ENCODE data around the gene RANBP17.

The RANBP17 gene

GRCh38 chr5:171120986-171121622 is 259.3 kb downstream of the RANBP17 start:
- Mint-ChIP-seq H3K4me1 (ENCODE audit: low read depth) (no peaks in the 10 kb centered on the region), H3K9me3 (no peaks in the 10 kb centered on the region), H3K4me3 (no peak overlapping the region), H3K36me3 (ENCODE audit: low read depth) (no peaks in the 10 kb centered on the region), H3K27me3 (ENCODE audit: low read depth) (no peaks in the 10 kb centered on the region), H3K27ac (no peak overlapping the region)

GRCh38 chr5:171121638-171122037 is 259.8 kb downstream of the RANBP17 start:
- H3K4me1 Mint-ChIP-seq (ENCODE audit: low read depth): no peaks in the 10 kb centered on the region
- H3K4me3 Mint-ChIP-seq: no peak overlapping the region
- H3K36me3 Mint-ChIP-seq (ENCODE audit: low read depth): no peaks in the 10 kb centered on the region
- H3K27ac Mint-ChIP-seq: no peak overlapping the region
- no peaks in the 10 kb centered on the region for H3K9me3 Mint-ChIP-seq
- H3K27me3 Mint-ChIP-seq (ENCODE audit: low read depth): no peaks in the 10 kb centered on the region

- H3K4me1 Mint-ChIP-seq (ENCODE audit: low read depth): no peaks in the 10 kb centered on the region
- H3K9me3 Mint-ChIP-seq: no peaks in the 10 kb centered on the region
- H3K27ac Mint-ChIP-seq: no peak overlapping the region
- H3K36me3 Mint-ChIP-seq (ENCODE audit: low read depth): no peaks in the 10 kb centered on the region
- no peak overlapping the region for H3K4me3 Mint-ChIP-seq
- H3K27me3 Mint-ChIP-seq (ENCODE audit: low read depth): no peaks in the 10 kb centered on the region
These were observed 260.6 kb downstream of the RANBP17 start for GRCh38 chr5:171122372-171122771.

GRCh38 chr5:171123417-171123816 is 261.6 kb downstream of the RANBP17 start:
- no peak overlapping the region for H3K4me3 Mint-ChIP-seq

GRCh38 chr5:171127314-171127713 is 265.5 kb downstream of the RANBP17 start:
- Mint-ChIP-seq H3K36me3 (ENCODE audit: low read depth) (no peaks in the 10 kb centered on the region), H3K27me3 (ENCODE audit: low read depth) (no peaks in the 10 kb centered on the region), H3K9me3 (no peaks in the 10 kb centered on the region)

More at GRCh38 chr5:171123417-171123816, 261.6 kb downstream of the RANBP17 start:
- Mint-ChIP-seq H3K4me1 (ENCODE audit: low read depth) (no peaks in the 10 kb centered on the region), H3K27ac (no peak overlapping the region), H3K9me3 (no peaks in the 10 kb centered on the region), H3K36me3 (ENCODE audit: low read depth) (no peaks in the 10 kb centered on the region), H3K27me3 (ENCODE audit: low read depth) (no peaks in the 10 kb centered on the region)

GRCh38 chr5:171128136-171128535 is 266.3 kb downstream of the RANBP17 start:
- Mint-ChIP-seq H3K4me3 (no peak overlapping the region), H3K4me1 (ENCODE audit: low read depth) (no peaks in the 10 kb centered on the region), H3K27me3 (ENCODE audit: low read depth) (no peaks in the 10 kb centered on the region), H3K9me3 (no peaks in the 10 kb centered on the region), H3K36me3 (ENCODE audit: low read depth) (no peaks in the 10 kb centered on the region), H3K27ac (no peak overlapping the region)

More at GRCh38 chr5:171127314-171127713, 265.5 kb downstream of the RANBP17 start:
- H3K4me1 Mint-ChIP-seq (ENCODE audit: low read depth): no peaks in the 10 kb centered on the region
- H3K4me3 Mint-ChIP-seq: no peak overlapping the region
- H3K27ac Mint-ChIP-seq: no peak overlapping the region

GRCh38 chr5:171129308-171129707 is 267.5 kb downstream of the RANBP17 start:
- no peaks in the 10 kb centered on the region for H3K36me3 Mint-ChIP-seq (ENCODE audit: low read depth)
- H3K9me3 Mint-ChIP-seq: no peaks in the 10 kb centered on the region
- no peak overlapping the region for H3K4me3 Mint-ChIP-seq
- H3K27ac Mint-ChIP-seq: no peak overlapping the region
- no peaks in the 10 kb centered on the region for H3K4me1 Mint-ChIP-seq (ENCODE audit: low read depth)
- no peaks in the 10 kb centered on the region for H3K27me3 Mint-ChIP-seq (ENCODE audit: low read depth)

GRCh38 chr5:171131497-171131896 is 269.7 kb downstream of the RANBP17 start:
- H3K27me3 Mint-ChIP-seq (ENCODE audit: low read depth): no peaks in the 10 kb centered on the region
- H3K4me3 Mint-ChIP-seq: no peak overlapping the region
- H3K9me3 Mint-ChIP-seq: no peaks in the 10 kb centered on the region
- no peak overlapping the region for H3K27ac Mint-ChIP-seq
- no peaks in the 10 kb centered on the region for H3K36me3 Mint-ChIP-seq (ENCODE audit: low read depth)
- no peaks in the 10 kb centered on the region for H3K4me1 Mint-ChIP-seq (ENCODE audit: low read depth)

GRCh38 chr5:171137768-171138525 is 276.1 kb downstream of the RANBP17 start:
- Mint-ChIP-seq H3K4me1 (ENCODE audit: low read depth) (no peaks in the 10 kb centered on the region), H3K27me3 (ENCODE audit: low read depth) (no peaks in the 10 kb centered on the region), H3K36me3 (ENCODE audit: low read depth) (no peaks in the 10 kb centered on the region), H3K4me3 (no peak overlapping the region), H3K9me3 (no peaks in the 10 kb centered on the region), H3K27ac (no peak overlapping the region)

- no peak overlapping the region for H3K27ac Mint-ChIP-seq
These were observed 277.4 kb downstream of the RANBP17 start for GRCh38 chr5:171139227-171139626.

GRCh38 chr5:171142617-171143016 is 280.8 kb downstream of the RANBP17 start:
- Mint-ChIP-seq H3K27ac (no peak overlapping the region), H3K27me3 (ENCODE audit: low read depth) (no peaks in the 10 kb centered on the region), H3K4me3 (no peak overlapping the region), H3K36me3 (ENCODE audit: low read depth) (no peaks in the 10 kb centered on the region), H3K4me1 (ENCODE audit: low read depth) (no peaks in the 10 kb centered on the region), H3K9me3 (no peaks in the 10 kb centered on the region)

More at GRCh38 chr5:171139227-171139626, 277.4 kb downstream of the RANBP17 start:
- Mint-ChIP-seq H3K9me3 (no peaks in the 10 kb centered on the region), H3K27me3 (ENCODE audit: low read depth) (no peaks in the 10 kb centered on the region), H3K4me1 (ENCODE audit: low read depth) (no peaks in the 10 kb centered on the region), H3K4me3 (no peak overlapping the region), H3K36me3 (ENCODE audit: low read depth) (no peaks in the 10 kb centered on the region)

- no peak overlapping the region for H3K27ac Mint-ChIP-seq
- H3K4me1 Mint-ChIP-seq (ENCODE audit: low read depth): no peaks in the 10 kb centered on the region
- H3K9me3 Mint-ChIP-seq: no peaks in the 10 kb centered on the region
- H3K36me3 Mint-ChIP-seq (ENCODE audit: low read depth): no peaks in the 10 kb centered on the region
- H3K27me3 Mint-ChIP-seq (ENCODE audit: low read depth): no peaks in the 10 kb centered on the region
- H3K4me3 Mint-ChIP-seq: no peak overlapping the region
These were observed 281.4 kb downstream of the RANBP17 start for GRCh38 chr5:171143171-171143570.

GRCh38 chr5:171143926-171144325 is 282.1 kb downstream of the RANBP17 start:
- Mint-ChIP-seq H3K27ac (no peak overlapping the region), H3K27me3 (ENCODE audit: low read depth) (no peaks in the 10 kb centered on the region), H3K36me3 (ENCODE audit: low read depth) (no peaks in the 10 kb centered on the region), H3K4me3 (no peak overlapping the region), H3K9me3 (no peaks in the 10 kb centered on the region), H3K4me1 (ENCODE audit: low read depth) (no peaks in the 10 kb centered on the region)

GRCh38 chr5:171149333-171149732 is 287.5 kb downstream of the RANBP17 start:
- no peaks in the 10 kb centered on the region for H3K36me3 Mint-ChIP-seq (ENCODE audit: low read depth)
- H3K27me3 Mint-ChIP-seq (ENCODE audit: low read depth): peaks cover 4% of the 10 kb centered on the region
- no peak overlapping the region for H3K4me3 Mint-ChIP-seq
- H3K27ac Mint-ChIP-seq: no peak overlapping the region
- no peaks in the 10 kb centered on the region for H3K4me1 Mint-ChIP-seq (ENCODE audit: low read depth)
- no peaks in the 10 kb centered on the region for H3K9me3 Mint-ChIP-seq

- H3K36me3 Mint-ChIP-seq (ENCODE audit: low read depth): no peaks in the 10 kb centered on the region
- H3K27ac Mint-ChIP-seq: no peak overlapping the region
- H3K9me3 Mint-ChIP-seq: no peaks in the 10 kb centered on the region
- no peaks in the 10 kb centered on the region for H3K4me1 Mint-ChIP-seq (ENCODE audit: low read depth)
- H3K27me3 Mint-ChIP-seq (ENCODE audit: low read depth): peaks cover 4% of the 10 kb centered on the region
- H3K4me3 Mint-ChIP-seq: no peak overlapping the region
These were observed 288.0 kb downstream of the RANBP17 start for GRCh38 chr5:171149772-171150171.

All from T-helper 1 cell treated with Interleukin-12 subunit alpha and Interleukin-12 subunit beta and Interleukin-4 antibody, amounts not matched to agents 30 μg/mL and 1 μg/mL, for 36 hours (primary cell).